SU-DHL-6 (cell line): Measurements from ENCODE around the gene FOCAD.

Source experiments
- CTCF ChIP-seq: fragments of 200-600 bp; sonication (generic); IDR thresholded peaks from one replicate; pipeline ENCODE4 v1.5.1; 2017; ENCODE audit warnings: antibody characterized with exemption, mild to moderate bottlenecking, low read length, moderate library complexity; ENCODE audit not compliant: insufficient read depth, poor library complexity, severe bottlenecking
- EZH2phosphoT487 ChIP-seq: fragments of 200-600 bp; sonication (generic), shearing (Covaris generic); conservative IDR thresholded peaks from 2 replicates; pipeline ENCODE4 v1.6.1; 2018; ENCODE audit warnings: mild to moderate bottlenecking, antibody characterized with exemption, low read length, moderate library complexity, mixed read lengths

- TF ChIP-seq CTCF: no peak
- no peak for TF ChIP-seq EZH2phosphoT487
Measured at GRCh38 chr9:20921362-20921761, 237.3 kb downstream of the FOCAD start.
